HG03354 (cell line): ENCODE results near the gene PDE4B.
"Not testable (repeated sequence)": the region's sequence is repeated elsewhere in the genome, so short reads cannot be mapped to it uniquely, and the experiment has no call there.

Experiments
- ATAC-seq: cut with Tn5 transposase; IDR thresholded peaks from one replicate; pipeline ENCODE4 v1.9.1; 2021; ENCODE audit warnings: mild to moderate bottlenecking; ENCODE audit not compliant: unreplicated experiment, poor library complexity, severe bottlenecking

The PDE4B gene

GRCh38 chr1:65872301-65872700 is 79.6 kb downstream of the PDE4B start:
- no peak for ATAC-seq

- ATAC-seq, result not testable (repeated sequence)
These were observed 85.6 kb downstream of the PDE4B start for GRCh38 chr1:65878342-65878741.

GRCh38 chr1:65880611-65881010 is 87.9 kb downstream of the PDE4B start:
- ATAC-seq, result no peak

- ATAC-seq, result no peak
These were observed 88.4 kb downstream of the PDE4B start for GRCh38 chr1:65881067-65881594.

GRCh38 chr1:65882076-65882475 is 89.4 kb downstream of the PDE4B start:
- ATAC-seq, result peak; percentile 88

GRCh38 chr1:65889441-65889840 is 96.7 kb downstream of the PDE4B start:
- no peak for ATAC-seq

- no peak for ATAC-seq
These were observed 97.6 kb downstream of the PDE4B start for GRCh38 chr1:65890201-65890843.

GRCh38 chr1:65894738-65895605 is 102.3 kb downstream of the PDE4B start:
- ATAC-seq, result peak; percentile 97

GRCh38 chr1:65896721-65897120 is 104.0 kb downstream of the PDE4B start:
- no peak for ATAC-seq

GRCh38 chr1:65897485-65897884 is 104.8 kb downstream of the PDE4B start:
- no peak for ATAC-seq

GRCh38 chr1:65904681-65905083 is 112.0 kb downstream of the PDE4B start:
- ATAC-seq, result no peak

GRCh38 chr1:65910432-65910831 is 117.7 kb downstream of the PDE4B start:
- ATAC-seq, result no peak

GRCh38 chr1:65911679-65912078 is 119.0 kb downstream of the PDE4B start:
- ATAC-seq, result no peak

GRCh38 chr1:65918564-65918963 is 125.9 kb downstream of the PDE4B start:
- ATAC-seq, result no peak

GRCh38 chr1:65921446-65921845 is 128.8 kb downstream of the PDE4B start:
- no peak for ATAC-seq

GRCh38 chr1:65924471-65924870 is 131.8 kb downstream of the PDE4B start:
- no peak for ATAC-seq

GRCh38 chr1:65938506-65938905 is 145.8 kb downstream of the PDE4B start:
- no peak for ATAC-seq

- no peak for ATAC-seq
These were observed 146.5 kb downstream of the PDE4B start for GRCh38 chr1:65939191-65939590.

- ATAC-seq, result no peak
These were observed 146.9 kb downstream of the PDE4B start for GRCh38 chr1:65939636-65940035.

GRCh38 chr1:65940126-65940525 is 147.4 kb downstream of the PDE4B start:
- no peak for ATAC-seq

GRCh38 chr1:65942476-65942875 is 149.8 kb downstream of the PDE4B start:
- ATAC-seq, result peak; percentile 58
